ENCODE data around the gene RPL34. TPM values are rescaled to one million over a fixed set of nuclear protein-coding genes. Genes with fewer than 3 reads are reported as not detected.

Gene RPL34
- polyA plus RNA-seq, 1 experiment = 1,816 TPM

DNA sequence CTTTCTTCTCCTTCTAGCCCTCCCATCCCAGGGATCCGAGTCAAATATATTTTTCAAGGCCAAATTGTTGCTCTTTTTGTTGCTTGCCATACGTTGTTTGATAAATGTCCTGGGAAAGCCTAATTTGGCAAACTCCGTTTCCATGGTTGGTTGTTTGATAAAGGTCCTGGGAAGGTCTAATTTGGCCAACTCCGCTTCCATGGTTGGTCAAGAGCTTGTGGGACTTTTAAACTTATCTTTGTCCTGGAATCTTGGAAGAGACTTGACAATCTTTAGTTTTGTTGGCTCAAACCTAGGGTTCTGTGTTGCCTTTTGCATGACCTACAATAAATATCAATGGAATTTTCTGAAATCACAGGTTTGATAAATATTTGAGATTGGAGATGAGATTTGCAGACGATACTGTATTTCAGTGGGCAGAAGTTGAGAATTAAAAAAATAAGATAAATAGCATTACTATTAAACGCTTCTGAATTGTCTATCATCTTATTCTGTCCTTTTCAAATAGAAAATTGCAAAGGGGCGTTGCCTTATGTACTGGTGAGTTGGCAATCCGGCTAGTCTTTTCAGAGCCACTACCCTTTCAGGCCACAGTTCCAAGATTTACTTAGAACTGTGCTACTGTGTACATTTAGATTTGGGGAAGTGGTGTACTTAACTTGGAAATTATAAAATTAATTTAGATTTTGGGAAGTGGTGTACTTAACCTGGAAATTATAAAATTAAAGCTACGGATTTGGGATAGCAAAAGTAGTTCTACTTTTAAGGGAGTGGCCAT is 30.8 kb downstream of the RPL34 start:
- peak overlapping the region; percentile 77 for H3K4me3 ChIP-seq (ENCODE audit: low read depth, low read length)
- POLR2A ChIA-PET = no interaction called here
- CTCF ChIA-PET = interaction anchor here (1.0 to 2.6 kb wide), 2 partner anchors 12 to 28 kb away, joined by 3 to 9 read pairs; no protein-coding TSS in a partner anchor
- no peaks in the 10 kb centered on the region for H3K27me3 ChIP-seq (ENCODE audit: control insufficient read depth, insufficient read depth, low read length)
- H3K36me3 ChIP-seq (ENCODE audit: control insufficient read depth, insufficient read depth, low read length) = no peaks in the 10 kb centered on the region
- TF ChIP-seq, protein P1, sequence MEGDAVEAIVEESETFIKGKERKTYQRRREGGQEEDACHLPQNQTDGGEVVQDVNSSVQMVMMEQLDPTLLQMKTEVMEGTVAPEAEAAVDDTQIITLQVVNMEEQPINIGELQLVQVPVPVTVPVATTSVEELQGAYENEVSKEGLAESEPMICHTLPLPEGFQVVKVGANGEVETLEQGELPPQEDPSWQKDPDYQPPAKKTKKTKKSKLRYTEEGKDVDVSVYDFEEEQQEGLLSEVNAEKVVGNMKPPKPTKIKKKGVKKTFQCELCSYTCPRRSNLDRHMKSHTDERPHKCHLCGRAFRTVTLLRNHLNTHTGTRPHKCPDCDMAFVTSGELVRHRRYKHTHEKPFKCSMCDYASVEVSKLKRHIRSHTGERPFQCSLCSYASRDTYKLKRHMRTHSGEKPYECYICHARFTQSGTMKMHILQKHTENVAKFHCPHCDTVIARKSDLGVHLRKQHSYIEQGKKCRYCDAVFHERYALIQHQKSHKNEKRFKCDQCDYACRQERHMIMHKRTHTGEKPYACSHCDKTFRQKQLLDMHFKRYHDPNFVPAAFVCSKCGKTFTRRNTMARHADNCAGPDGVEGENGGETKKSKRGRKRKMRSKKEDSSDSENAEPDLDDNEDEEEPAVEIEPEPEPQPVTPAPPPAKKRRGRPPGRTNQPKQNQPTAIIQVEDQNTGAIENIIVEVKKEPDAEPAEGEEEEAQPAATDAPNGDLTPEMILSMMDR (IDR thresholded peaks at IDR 0.05; ENCODE audit: insufficient read depth, low read depth, low read length) = no peak
- DNase-seq (ENCODE audit: low read depth) = no peak

DNA sequence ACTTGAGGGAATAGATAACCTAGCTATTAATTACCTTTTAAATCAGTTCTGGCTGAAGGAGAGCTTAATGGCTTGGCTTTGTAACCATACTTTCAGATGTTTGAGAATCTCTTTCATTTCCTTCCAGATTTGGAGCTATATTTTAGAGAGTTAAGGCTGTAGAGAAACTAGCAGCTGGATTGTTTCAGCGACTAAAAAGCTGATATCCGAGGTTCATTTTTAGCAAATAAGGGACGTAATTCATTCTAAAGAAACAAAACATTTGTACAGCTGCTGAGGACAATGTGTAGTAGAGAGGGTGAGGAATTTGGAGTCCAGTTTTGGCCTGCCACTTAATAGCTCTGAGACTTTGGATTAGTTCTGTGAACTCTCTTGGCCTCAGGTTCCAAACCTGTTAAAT is 42.3 kb downstream of the RPL34 start:
- ChIA-PET CTCF (interaction anchor here (0.6 to 1.1 kb wide), 2 partner anchors 20 to 90 kb away, joined by 3 to 4 read pairs; no protein-coding TSS in a partner anchor), POLR2A (no interaction called here)
- TF ChIP-seq, protein P1 (IDR thresholded peaks at IDR 0.05; ENCODE audit: insufficient read depth, low read depth, low read length) = no peak
- Histone ChIP-seq H3K27me3 (ENCODE audit: control insufficient read depth, insufficient read depth, low read length) (no peaks in the 10 kb centered on the region), H3K4me3 (ENCODE audit: low read depth, low read length) (no peak overlapping the region), H3K36me3 (ENCODE audit: control insufficient read depth, insufficient read depth, low read length) (peaks cover 10% of the 10 kb centered on the region)
- no peak for DNase-seq (ENCODE audit: low read depth)

- ChIA-PET POLR2A (no interaction called here), CTCF (interaction anchor here (0.6 kb wide), 1 partner anchor 146 kb away, joined by 4 read pairs; no protein-coding TSS in a partner anchor)
- DNase-seq (ENCODE audit: low read depth) = no peak
Observed at GRCh38 chr4:108674356-108674977, 54.1 kb downstream of the RPL34 start.

More at GRCh38 chr4:108674356-108674977, 54.1 kb downstream of the RPL34 start:
- Histone ChIP-seq H3K4me3 (ENCODE audit: low read depth, low read length) (no peak overlapping the region), H3K36me3 (ENCODE audit: control insufficient read depth, insufficient read depth, low read length) (no peaks in the 10 kb centered on the region), H3K27me3 (ENCODE audit: control insufficient read depth, insufficient read depth, low read length) (no peaks in the 10 kb centered on the region)
- TF ChIP-seq, protein P1 (IDR thresholded peaks at IDR 0.05; ENCODE audit: insufficient read depth, low read depth, low read length) = no peak

Small RNA genes within 50 kb of the gene (small RNA-seq; reads per million reads assigned to genes)
- gene RNU6-431P (ENCODE audit: insufficient read length, low read depth, low replicate concordance) = not detected

Other genes starting within 250 kb of the RPL34 start
- gene OSTC, start 30.0 kb downstream of the RPL34 start, polyA plus RNA-seq (2011; rRNA removed) = 172 and 294 TPM in 2 replicates
- not detected in 2 replicates for gene ETNPPL, start 142.5 kb downstream of the RPL34 start, polyA plus RNA-seq (2011; rRNA removed)

All from BJ (cell line).